HG03196 (cell line): Measurements from ENCODE around the gene UGT1A5.

Experiments
- ATAC-seq: cut with Tn5 transposase; IDR thresholded peaks from one replicate; pipeline ENCODE4 v1.9.1; 2021; ENCODE audit not compliant: unreplicated experiment

Gene UGT1A5

GRCh38 chr2:233822101-233822771, 109.5 kb downstream of the UGT1A5 start:
- ATAC-seq, result no peak
